Measurements from ENCODE around the gene LMO1. TPM values are rescaled to one million over a fixed set of nuclear protein-coding genes. Genes with fewer than 3 reads are reported as not detected.

Gene LMO1
- total RNA-seq, 1 donor from 2014 or later = not detected

- intact Hi-C loops (cut with micrococcal nuclease) = no loop called here
Observed at GRCh38 chr11:8266246-8267241, 2.9 kb upstream of the LMO1 start.

GRCh38 chr11:8265681-8266241 is 2.1 kb upstream of the LMO1 start:
- intact Hi-C loops (cut with micrococcal nuclease) = no loop called here

GRCh38 chr11:8263109-8263768 is 439 bp downstream of the LMO1 start:
- intact Hi-C loops (cut with micrococcal nuclease) = loop anchor here (1.0 kb wide), 1 partner anchor 38 kb away; no protein-coding TSS in a partner anchor

GRCh38 chr11:8262552-8263108 is 1.0 kb downstream of the LMO1 start:
- intact Hi-C loops (cut with micrococcal nuclease) = loop anchor here (1.0 kb wide), 1 partner anchor 37 kb away; no protein-coding TSS in a partner anchor

GRCh38 chr11:8261921-8262551 is 1.6 kb downstream of the LMO1 start:
- intact Hi-C loops (cut with micrococcal nuclease) = no loop called here

GRCh38 chr11:8261291-8261690 is 2.4 kb downstream of the LMO1 start:
- intact Hi-C loops (cut with micrococcal nuclease) = no loop called here

- intact Hi-C loops (cut with micrococcal nuclease) = no loop called here
Observed at GRCh38 chr11:8260202-8260966, 3.3 kb downstream of the LMO1 start.

- intact Hi-C loops (cut with micrococcal nuclease) = no loop called here
Observed at GRCh38 chr11:8259306-8259959, 4.2 kb downstream of the LMO1 start.

GRCh38 chr11:8258784-8259183 is 4.9 kb downstream of the LMO1 start:
- intact Hi-C loops (cut with micrococcal nuclease) = no loop called here

- intact Hi-C loops (cut with micrococcal nuclease) = no loop called here
Observed at GRCh38 chr11:8258289-8258688, 5.4 kb downstream of the LMO1 start.

- intact Hi-C loops (cut with micrococcal nuclease) = no loop called here
Observed at GRCh38 chr11:8257003-8257664, 6.5 kb downstream of the LMO1 start.

- intact Hi-C loops (cut with micrococcal nuclease) = no loop called here
Observed at GRCh38 chr11:8256271-8257002, 7.2 kb downstream of the LMO1 start.

- intact Hi-C loops (cut with micrococcal nuclease) = no loop called here
Observed at GRCh38 chr11:8253566-8253965, 10.1 kb downstream of the LMO1 start.

- intact Hi-C loops (cut with micrococcal nuclease) = no loop called here
Observed at GRCh38 chr11:8252946-8253345, 10.7 kb downstream of the LMO1 start.

- intact Hi-C loops (cut with micrococcal nuclease) = no loop called here
Observed at GRCh38 chr11:8252388-8252787, 11.3 kb downstream of the LMO1 start.

GRCh38 chr11:8251616-8252295 is 11.9 kb downstream of the LMO1 start:
- intact Hi-C loops (cut with micrococcal nuclease) = no loop called here

GRCh38 chr11:8250981-8251615 is 12.6 kb downstream of the LMO1 start:
- intact Hi-C loops (cut with micrococcal nuclease) = no loop called here

- intact Hi-C loops (cut with micrococcal nuclease) = no loop called here
Observed at GRCh38 chr11:8250434-8250833, 13.2 kb downstream of the LMO1 start.
